Measurements from ENCODE around the gene SSC4D.

DNA sequence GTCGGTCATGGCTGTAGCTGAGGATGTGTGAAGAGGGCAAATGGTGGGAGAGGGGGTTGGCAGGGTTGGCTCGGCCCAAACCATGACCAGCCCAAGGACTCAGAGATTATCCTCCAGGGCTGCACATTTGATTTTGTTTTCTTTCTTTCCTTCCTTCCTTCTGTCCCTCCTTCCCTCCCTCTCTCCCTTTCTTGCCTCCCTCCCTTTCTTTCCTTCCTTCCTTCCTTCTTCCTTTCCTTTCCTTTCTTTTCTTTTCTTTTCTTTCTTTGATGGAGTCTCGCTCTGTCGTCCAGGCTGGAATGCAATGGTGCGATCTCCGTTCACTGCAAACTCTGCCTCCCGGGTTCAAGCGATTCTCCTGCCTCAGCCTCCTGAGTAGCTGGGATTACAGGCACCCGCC, 3.8 kb downstream of the SSC4D start:
- TF ChIP-seq CTCF (conservative IDR thresholded peaks at IDR 0.05; ENCODE audit: low read depth in 2 of 2), result no peak
- no peak for TF ChIP-seq POLR2AphosphoS5 (IDR thresholded peaks at IDR 0.05; ENCODE audit: low read depth)
- no peak for TF ChIP-seq REST (IDR thresholded peaks at IDR 0.05; ENCODE audit: unreplicated experiment)
- no peak for TF ChIP-seq ZNF331 (CRISPR knock-in tag; IDR thresholded peaks at IDR 0.05; ENCODE audit: low read depth)
- no peak for TF ChIP-seq CREB1 (CRISPR knock-in tag; IDR thresholded peaks at IDR 0.05; ENCODE audit: low read depth)
- no peak for TF ChIP-seq EZH2phosphoT487 (IDR thresholded peaks at IDR 0.05; ENCODE audit: unreplicated experiment)
- no peak for TF ChIP-seq ZNF114 (CRISPR knock-in tag; IDR thresholded peaks at IDR 0.05)
